Colonic mucosa (tissue), 4 donors: Measurements from ENCODE around the gene MPV17L2. TPM values are rescaled to one million over a fixed set of nuclear protein-coding genes. Genes with fewer than 3 reads are reported as not detected.

Experiments used
- DNase-seq: peaks from one replicate; pipeline ENCODE4 v3.0.0-alpha.2; 2020
- H3K27ac ChIP-seq: fragments of 200-600 bp; one replicate; pipeline ENCODE4 v1.8.0; 2021
- H3K27me3 ChIP-seq: fragments of 200-600 bp; one replicate; pipeline ENCODE4 v1.8.0; 2021
- H3K36me3 ChIP-seq: fragments of 200-600 bp; one replicate; pipeline ENCODE4 v1.8.0; 2021
- H3K4me1 ChIP-seq: fragments of 200-600 bp; one replicate; pipeline ENCODE4 v1.8.0; 2021; ENCODE audit warnings: mild to moderate bottlenecking
- H3K4me3 ChIP-seq: fragments of 200-600 bp; one replicate; pipeline ENCODE4 v1.8.0; 2021
- H3K9ac ChIP-seq, 2 donors: one replicate each; pipeline ENCODE4 v1.7.0; 2013; ENCODE audit warnings: control low read depth in 2 of 2, low read depth in 2 of 2, low read length in 2 of 2
- H3K9me3 ChIP-seq: fragments of 200-600 bp; one replicate; pipeline ENCODE4 v1.8.0; 2021
- intact Hi-C: fragments of 100-400 bp; cut with DNase I; formaldehyde crosslinking; loops from one replicate; pipeline ENCODE4 v1.14.1; 2022
- total RNA-seq, 2 donors: library from RNA; stranded (reverse); fragmentation: NEBNext Ultra II Directional in 1 of 2; extraction: Animal tissue kit (Norgen Biotek cat#: 25700) in 1 of 2; gene quantifications; one replicate each; pipeline ENCODE4 v1.2.1, GENCODE V29; 2021
- TF ChIP-seq, protein P1 (sequence below): fragments of 200-600 bp; IDR thresholded peaks from one replicate; pipeline ENCODE4 v1.8.0; 2022; ENCODE audit warnings: antibody characterized with exemption, mild to moderate bottlenecking
- donor health status: healthy.
- donor health status: DM: no; HTN: no; CAD: no.
- donor health status: DM: no; HTN: no; CAD: no.

MPV17L2 gene
- total RNA-seq, 2 donors from 2014 or later, result 8.9 to 21.7 TPM

DNA sequence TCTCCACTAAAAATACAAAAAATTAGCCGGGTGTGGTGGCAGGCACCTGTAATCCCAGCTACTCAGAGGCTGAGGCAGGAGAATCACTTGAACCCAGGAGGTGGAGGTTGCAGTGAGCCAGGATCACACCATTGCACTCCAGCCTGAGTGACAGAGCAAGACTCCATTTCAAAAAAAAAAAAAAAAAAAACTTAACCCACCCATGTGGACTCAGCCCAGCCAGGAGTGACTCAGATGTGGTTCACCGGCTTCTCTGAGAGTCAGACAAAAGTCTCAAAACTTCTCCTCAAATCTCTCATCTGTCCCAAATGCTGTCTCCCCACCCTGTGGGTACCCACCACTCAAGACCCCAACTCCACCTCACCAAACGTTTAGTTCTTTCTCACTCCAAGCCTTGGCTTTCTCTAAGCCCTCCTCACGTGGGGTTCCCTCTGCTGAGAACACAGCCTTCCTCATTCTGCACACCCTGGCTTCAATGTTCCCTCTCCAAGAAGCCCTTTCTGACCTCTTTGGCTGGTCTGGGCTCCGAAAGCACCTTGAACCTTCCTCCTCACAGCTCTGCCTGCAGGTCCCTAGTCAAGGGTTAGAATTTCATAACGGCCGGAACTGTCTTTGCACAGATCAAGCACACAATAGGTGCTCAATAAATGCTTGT lies 21.9 kb downstream of the MPV17L2 start:
- no peak overlapping the region for H3K9ac ChIP-seq
- no peaks in the 10 kb centered on the region for H3K9me3 ChIP-seq
- intact Hi-C loops, result loop anchor here (10.0 kb wide), 1 partner anchor 120 kb away; no protein-coding TSS in a partner anchor
- H3K27ac ChIP-seq, result no peak overlapping the region
- H3K4me1 ChIP-seq, result no peaks in the 10 kb centered on the region
- no peaks in the 10 kb centered on the region for H3K27me3 ChIP-seq
- H3K4me3 ChIP-seq, result no peak overlapping the region
- DNase-seq, result no peak
- no peaks in the 10 kb centered on the region for H3K36me3 ChIP-seq
- TF ChIP-seq, protein P1, sequence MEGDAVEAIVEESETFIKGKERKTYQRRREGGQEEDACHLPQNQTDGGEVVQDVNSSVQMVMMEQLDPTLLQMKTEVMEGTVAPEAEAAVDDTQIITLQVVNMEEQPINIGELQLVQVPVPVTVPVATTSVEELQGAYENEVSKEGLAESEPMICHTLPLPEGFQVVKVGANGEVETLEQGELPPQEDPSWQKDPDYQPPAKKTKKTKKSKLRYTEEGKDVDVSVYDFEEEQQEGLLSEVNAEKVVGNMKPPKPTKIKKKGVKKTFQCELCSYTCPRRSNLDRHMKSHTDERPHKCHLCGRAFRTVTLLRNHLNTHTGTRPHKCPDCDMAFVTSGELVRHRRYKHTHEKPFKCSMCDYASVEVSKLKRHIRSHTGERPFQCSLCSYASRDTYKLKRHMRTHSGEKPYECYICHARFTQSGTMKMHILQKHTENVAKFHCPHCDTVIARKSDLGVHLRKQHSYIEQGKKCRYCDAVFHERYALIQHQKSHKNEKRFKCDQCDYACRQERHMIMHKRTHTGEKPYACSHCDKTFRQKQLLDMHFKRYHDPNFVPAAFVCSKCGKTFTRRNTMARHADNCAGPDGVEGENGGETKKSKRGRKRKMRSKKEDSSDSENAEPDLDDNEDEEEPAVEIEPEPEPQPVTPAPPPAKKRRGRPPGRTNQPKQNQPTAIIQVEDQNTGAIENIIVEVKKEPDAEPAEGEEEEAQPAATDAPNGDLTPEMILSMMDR, result no peak

DNA sequence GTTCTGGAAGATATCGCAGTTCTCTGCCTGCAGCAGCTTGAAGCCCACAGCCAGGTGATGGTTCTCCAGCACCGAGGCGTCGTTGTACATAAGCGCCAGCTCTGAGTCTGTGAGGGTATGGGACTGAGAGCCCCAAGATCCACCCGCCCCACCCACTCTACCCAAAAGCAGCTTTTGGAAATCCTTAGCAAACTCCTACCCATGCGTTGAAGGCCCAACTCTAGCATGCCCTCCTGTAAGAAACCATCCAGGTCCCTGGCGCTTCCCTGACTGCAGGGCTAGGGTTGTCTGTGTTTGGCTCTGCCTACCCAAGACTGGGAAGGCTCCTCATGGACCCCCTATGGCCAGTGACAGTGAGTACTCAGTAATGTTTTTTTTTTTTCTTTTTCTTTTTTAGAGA lies 23.8 kb downstream of the MPV17L2 start:
- DNase-seq, result no peak
- intact Hi-C loops, result loop anchor here (10.0 kb wide), 1 partner anchor 118 kb away; no protein-coding TSS in a partner anchor
- H3K9ac ChIP-seq, result no peak overlapping the region
- TF ChIP-seq, protein P1, result no peak
- no peak overlapping the region for H3K27ac ChIP-seq
- no peak overlapping the region for H3K4me3 ChIP-seq
- H3K36me3 ChIP-seq, result no peaks in the 10 kb centered on the region
- no peaks in the 10 kb centered on the region for H3K27me3 ChIP-seq
- no peaks in the 10 kb centered on the region for H3K4me1 ChIP-seq
- H3K9me3 ChIP-seq, result no peaks in the 10 kb centered on the region

DNA sequence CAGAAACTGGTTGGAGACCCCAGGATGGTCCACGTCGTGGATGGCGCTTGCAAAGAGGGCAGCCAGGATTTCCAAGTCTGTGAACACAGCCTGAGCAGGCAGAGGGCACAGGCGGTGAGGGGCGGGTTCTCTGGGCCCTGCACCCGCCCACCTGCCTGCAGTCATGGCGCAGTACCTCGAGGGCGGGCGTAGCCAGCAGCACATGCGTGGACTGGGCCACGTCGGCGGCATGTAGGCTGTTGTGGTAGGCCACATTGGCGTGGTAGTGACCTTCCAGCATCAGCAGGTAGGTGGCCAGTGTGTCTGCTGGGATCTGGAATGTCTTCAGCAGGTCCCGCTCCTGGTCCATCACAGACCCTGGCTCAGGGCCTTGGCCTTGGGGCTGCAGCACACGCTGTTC lies 25.1 kb downstream of the MPV17L2 start:
- H3K4me3 ChIP-seq, result no peak overlapping the region
- intact Hi-C loops, result loop anchor here (10.0 kb wide), 1 partner anchor 117 kb away; no protein-coding TSS in a partner anchor
- TF ChIP-seq, protein P1, result no peak
- H3K27ac ChIP-seq, result no peak overlapping the region
- no peaks in the 10 kb centered on the region for H3K27me3 ChIP-seq
- H3K36me3 ChIP-seq, result no peaks in the 10 kb centered on the region
- DNase-seq, result no peak
- H3K9ac ChIP-seq, result no peak overlapping the region
- no peaks in the 10 kb centered on the region for H3K9me3 ChIP-seq
- no peaks in the 10 kb centered on the region for H3K4me1 ChIP-seq

DNA sequence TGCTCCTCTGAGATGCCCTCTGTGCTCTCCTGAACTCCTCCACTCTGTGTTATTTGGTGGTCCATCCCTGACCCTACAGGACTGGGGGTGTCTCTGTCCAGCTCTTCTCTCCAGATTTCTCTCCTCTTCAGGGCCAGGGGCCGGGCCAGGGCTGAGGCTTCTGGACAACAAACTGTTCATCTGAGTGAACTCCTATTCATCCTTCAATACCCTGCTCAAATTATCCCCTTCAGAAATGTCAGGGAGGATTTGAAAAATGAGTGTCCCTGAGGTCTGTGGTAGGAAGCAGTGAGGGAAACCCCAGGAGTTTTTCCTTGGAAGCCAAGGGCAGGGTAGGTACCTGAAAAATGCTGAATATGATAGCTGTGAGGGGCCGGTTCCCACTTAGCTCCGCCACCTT lies 25.6 kb downstream of the MPV17L2 start:
- no peak for DNase-seq
- Histone ChIP-seq H3K9me3 (no peaks in the 10 kb centered on the region), H3K36me3 (no peaks in the 10 kb centered on the region), H3K27ac (no peak overlapping the region), H3K9ac (no peak overlapping the region), H3K4me3 (no peak overlapping the region), H3K4me1 (no peaks in the 10 kb centered on the region), H3K27me3 (no peaks in the 10 kb centered on the region)
- TF ChIP-seq, protein P1, result no peak
- intact Hi-C loops, result loop anchor here (10.0 kb wide), 1 partner anchor 116 kb away; no protein-coding TSS in a partner anchor

DNA sequence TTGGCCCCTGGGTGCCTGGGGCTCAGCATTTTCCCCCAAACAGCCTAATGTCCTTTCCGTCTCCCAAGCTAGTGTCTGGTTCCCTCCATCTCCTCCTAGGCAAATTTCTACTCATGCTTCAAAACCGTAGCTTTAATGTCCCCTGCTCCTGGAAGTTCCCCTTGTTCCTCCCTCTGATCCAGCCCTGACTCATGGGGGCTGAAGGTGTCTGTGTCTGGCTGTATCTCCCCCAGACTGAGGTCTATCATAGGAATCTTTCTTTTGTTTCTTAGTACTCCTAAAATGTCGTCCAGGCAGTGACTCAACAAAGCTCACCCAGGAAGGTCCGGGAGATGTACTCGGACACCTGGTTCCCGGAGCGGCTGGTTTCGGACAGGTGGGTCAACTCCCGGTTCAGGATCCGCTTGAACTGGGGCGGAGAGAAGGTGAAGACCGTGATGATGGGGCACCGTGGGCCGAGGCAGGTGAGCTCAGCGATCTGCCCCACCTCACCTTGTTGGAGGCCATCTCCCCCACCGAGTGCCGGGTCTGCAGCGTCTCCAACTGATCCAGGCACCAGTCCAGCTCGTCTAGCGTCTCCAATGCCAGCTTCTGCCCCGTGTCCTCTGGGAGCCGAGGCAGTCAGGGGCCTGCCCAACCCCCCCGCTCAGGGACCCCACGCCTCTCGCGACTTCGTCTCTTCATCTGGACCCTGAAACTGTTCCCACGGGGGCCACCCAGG lies 27.1 kb downstream of the MPV17L2 start:
- Histone ChIP-seq H3K36me3 (no peaks in the 10 kb centered on the region), H3K27ac (no peak overlapping the region), H3K4me1 (peaks cover 5% of the 10 kb centered on the region), H3K27me3 (peaks cover 4% of the 10 kb centered on the region), H3K9me3 (no peaks in the 10 kb centered on the region), H3K9ac (no peak overlapping the region), H3K4me3 (no peak overlapping the region)
- TF ChIP-seq, protein P1, result no peak
- no peak for DNase-seq
- intact Hi-C loops, result loop anchor here (10.0 kb wide), 1 partner anchor 115 kb away; no protein-coding TSS in a partner anchor
